HG02885 (cell line): ENCODE measurements around the gene MXI1.
A peak's percentile ranks its signal among the peaks of the same experiment; 100 is the strongest.

ENCODE experiments used
- ATAC-seq: cut with Tn5 transposase; IDR thresholded peaks from one replicate; pipeline ENCODE4 v1.9.1; 2021; ENCODE audit warnings: mild to moderate bottlenecking; ENCODE audit not compliant: unreplicated experiment, poor library complexity

Gene MXI1

DNA sequence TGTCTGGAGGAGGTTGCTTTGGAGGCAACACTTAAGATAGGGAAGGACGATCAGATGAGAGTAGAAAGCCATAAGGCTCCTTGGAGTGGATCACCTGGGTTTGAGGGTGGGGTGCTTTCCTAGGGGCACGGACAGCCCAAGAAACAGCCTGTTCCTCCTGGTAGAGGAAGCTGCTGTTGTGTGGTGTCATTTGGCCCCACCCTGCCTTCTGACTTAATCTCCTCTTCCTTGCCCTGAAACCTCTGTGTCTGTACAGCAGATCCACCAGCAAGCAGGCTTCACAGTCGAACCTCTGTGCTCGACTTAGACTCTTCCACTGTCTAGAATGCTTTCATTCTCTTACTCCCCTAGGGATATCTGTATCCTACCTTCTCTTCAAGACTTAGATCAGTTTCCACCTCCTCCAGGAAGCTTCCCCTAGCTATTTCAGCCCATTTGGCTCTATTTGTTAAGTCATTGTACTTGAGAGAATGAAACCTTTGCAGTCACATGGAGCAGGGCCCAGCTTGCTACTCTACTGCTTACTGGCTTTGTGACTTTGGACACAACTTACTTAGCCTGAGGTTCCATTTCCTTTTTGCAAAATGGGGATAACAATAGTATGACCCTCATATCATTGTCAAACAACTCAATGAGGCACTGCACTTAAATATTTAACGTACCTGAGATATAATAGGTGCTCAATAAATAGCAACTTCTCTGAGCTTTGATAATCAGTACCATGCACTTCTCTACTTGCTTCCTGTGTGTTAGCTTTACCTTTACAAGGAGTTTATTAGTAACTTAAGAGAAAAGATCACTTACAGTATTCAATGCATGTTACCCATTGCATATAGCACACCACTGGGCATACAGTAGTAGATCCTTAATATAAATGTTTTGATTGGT, 5.0 kb downstream of the MXI1 start:
- ATAC-seq, result peak; percentile 18

DNA sequence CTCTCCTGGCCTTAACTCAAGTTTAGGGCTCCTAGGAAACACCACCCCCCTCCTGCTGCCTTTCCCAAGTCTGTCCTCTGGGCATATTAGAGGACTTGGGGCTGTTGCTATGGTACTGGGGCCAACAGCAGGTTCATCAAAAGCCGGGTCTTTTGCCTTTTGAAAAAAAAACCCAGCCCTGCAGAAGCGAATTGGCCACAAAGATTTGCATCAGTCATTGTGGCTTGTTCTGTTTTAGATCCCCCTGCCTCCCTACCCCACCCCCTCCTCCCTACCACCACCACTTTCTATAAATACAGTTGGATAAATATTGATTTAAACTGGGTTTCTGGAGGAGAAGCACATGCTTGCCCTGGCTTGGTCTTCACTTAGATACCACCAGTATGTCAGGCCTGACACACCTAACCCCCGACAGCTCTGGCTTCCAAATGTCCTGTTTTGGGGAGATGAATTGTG, 7.0 kb downstream of the MXI1 start:
- peak; percentile 29 for ATAC-seq

DNA sequence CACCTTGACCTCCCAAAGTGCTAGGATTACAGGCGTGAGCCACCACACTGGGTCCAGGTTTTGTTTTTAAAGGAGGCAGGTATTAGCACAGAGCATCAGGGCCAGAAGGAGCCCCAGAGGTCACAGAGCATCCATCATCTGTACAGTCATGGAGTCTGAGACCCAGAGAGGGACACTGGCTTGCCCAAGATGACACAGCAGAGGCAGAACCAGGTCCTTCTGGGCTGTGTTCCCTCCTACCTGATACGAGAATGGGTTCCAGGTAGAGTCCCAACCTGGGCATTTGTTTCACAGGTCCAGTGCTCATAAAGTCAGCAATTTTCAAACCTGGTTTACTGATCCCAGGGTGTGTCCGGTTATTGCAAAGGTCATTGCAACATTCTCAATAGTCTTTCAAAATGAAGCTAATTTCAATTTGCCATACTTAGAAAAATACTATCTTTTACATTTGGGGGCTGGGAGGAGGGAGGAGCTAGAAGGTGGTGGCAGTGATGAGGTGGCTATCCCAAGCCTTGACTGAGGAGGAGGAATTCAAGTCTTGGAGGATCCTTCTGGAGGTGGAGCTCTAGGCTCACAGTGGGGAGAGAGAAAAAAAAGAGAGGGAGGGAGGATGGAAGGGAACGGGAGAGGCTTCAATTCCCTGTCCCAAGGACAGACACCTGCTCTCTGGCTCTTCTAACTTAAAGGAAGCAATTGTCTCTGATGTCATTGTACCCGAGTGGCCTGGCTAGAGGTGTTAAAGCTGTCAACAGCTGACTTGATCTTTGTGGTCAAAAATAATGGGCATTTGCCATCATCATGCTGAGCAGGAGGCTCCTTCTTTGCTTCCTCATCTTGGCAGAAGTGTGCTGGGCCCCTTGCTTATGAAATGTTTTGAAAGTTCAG, 8.1 kb downstream of the MXI1 start:
- no peak for ATAC-seq

DNA sequence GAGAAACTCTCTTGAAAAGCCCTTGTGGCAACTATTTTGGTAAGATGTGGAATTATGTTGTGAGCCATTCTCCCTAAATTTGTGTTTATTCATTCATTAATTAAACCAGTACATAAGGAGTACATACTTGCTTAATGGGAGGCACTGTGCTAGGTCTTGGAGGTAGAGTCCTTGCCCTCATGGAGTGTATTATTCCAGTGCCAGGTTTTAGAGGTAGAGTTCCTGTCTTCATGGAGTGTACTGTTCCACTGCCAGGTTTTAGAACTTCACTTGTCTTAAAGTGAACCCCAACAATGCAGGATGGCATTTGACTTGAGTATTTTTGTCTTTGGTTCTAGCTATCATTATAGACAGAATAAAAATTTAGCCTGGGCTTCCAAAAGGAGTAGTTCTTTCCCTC, 8.8 kb downstream of the MXI1 start:
- ATAC-seq, result no peak

DNA sequence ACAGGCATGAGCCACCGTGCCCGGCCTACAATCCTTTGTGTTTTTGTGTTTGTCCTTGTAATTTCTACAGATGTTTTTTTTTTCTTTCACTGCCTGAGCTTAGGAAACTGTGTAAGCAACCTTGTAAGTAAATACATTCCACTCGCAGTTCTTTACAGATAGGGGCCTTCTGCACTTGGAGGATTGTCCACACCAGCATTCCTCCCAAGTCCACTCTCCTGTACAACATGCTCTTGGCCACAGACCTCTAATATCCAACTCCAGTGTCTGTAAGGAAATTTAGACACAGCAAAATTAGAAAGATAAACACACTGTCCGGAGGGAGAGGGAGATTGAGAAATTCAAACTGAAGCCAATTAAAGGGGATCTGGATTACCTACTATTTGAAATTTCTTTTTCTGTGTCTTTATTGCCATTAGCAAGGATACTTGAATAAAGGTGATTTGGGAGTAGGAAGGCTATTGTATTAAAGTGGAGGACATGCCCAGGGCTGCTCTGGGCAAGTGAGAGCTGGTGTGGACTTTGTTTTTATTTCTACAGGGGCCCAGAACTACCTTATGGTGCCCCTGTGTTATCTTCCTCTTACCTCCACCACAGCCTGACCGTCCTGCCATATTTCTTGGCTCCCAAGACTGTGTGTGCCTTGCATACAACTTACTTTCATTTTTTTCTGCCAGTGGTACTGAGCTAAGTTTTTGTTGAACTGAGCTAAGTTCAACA, 9.7 kb downstream of the MXI1 start:
- ATAC-seq, result no peak

DNA sequence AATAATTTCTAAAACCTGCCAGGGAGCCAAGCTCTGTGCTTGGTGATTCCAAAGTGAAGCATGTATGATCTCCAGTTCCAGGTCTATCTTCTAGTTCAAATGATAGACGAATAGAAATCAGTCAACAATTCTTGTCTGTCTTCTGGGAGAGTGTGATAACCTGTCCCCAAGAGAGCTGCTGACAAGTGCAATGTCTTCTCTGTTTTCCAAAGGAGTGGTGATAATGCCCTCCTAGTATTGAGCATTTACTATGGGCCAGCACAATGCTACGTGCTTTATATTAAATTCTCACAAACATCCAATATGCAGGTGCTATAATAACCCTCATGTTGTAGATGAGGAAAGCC, 10.2 kb downstream of the MXI1 start:
- no peak for ATAC-seq

DNA sequence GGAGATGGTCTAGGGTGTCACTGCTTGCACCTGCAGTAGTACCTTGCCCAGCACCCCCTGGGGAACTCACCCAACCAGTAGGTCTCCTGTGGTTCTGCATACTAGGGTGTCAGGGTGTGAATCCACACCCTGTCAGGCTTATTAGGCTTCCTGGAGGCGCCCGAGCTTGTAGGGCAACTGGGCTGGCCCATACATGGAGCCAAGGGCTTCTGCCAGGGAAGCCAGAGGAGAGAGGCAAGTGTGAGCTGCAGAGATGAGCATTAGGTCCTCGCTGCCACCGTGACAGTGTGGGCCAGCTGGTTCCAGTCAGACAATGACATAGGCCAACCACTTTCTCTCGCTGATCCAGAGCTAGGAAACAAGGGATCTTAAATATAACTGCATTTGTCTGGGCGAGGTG, 11.2 kb downstream of the MXI1 start:
- no peak for ATAC-seq

DNA sequence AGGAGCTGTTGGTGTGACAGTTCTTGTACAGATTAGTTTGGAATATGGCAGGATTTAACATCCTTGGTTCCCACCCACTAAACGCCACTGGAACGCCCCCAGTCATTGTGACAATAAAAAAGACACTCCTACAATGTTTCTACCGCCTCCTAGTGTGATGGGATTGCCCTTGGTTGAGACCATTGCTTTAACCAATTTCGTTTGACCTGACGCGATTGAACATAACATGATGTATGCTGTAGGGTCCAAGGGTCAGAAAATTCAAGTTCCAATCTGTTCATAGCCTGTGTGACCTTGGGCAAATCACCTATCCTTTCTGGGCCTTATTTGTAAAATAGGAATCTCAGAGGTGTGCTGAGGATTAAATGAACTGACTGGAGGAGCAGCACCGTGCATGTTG, 12.5 kb downstream of the MXI1 start:
- ATAC-seq, result no peak

DNA sequence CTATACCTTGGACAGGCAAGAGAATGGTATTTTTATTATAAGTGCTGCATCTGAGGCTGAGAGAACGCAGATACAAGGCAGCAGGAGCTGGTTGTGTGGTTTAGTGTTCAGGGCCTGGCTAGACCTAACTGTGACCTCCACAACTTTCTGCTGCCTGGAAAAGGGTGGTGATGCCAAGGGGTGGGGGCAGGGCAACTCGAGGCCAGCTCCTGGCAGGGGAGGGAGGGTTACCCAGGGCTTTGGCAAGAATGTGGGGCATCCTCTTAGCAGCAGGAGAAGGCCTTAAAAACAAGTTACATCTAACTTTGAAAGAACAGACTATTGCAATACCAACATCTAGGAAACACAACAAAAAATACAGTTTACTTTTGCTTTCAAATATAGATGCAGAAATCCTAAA, 13.0 kb downstream of the MXI1 start:
- ATAC-seq, result no peak

DNA sequence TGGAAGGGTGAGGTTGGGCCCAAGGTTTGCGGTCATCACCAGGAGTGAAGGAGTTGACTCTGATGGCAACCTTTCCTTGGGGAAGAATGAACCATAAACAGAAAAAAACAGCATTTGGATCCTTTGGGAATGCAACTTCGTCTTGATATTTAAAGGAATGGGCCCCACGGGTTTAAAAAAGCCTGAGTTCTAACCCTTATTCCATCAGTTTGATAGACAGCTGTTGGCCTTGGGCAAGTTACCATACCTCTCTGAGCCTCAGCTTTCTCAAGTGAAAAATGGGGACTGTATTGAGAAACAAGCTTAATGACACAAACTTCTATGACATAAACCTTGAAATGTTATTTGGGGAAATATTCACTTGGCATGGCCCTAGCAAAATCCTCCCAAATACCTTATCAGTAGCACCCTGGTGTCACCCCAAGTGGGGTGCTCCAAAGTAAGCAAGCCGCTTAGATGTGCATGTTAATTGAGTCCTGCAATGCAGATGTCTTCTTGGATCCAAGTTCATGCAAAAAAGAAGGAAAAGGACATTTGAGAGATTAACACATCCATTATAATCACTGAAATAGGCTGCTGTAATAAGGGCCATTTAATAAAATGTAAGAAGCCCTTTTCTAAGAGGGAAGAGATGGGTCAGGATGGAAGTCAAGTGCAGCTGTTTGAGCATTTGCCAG, 13.8 kb downstream of the MXI1 start:
- ATAC-seq, result no peak

DNA sequence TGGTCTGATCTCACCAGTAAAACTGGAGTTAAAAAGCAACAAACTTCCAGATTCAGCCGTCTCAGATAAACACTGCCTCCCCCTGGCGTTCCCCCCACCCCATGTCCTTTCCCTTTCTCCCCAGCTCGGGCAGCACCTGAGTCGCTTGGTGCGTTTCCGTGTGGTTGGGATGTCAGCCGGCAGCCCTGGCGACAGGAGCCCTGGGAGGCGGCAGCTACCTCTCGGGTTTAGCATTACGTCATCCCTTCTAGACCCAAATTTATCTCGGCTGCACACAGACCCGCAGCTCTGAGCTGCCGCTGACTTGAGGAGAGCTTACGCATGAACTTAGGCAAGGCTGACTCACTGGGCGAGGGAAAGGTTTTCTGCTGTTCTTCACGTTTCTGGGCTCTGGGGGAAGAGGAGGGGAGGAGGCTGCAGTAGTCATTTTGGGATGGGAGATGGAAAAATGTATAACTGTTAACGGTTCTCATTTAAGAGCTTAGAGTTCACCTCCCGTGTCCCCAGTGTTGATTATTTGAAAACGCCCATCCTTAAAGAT, 14.4 kb downstream of the MXI1 start:
- peak; percentile 58 for ATAC-seq

DNA sequence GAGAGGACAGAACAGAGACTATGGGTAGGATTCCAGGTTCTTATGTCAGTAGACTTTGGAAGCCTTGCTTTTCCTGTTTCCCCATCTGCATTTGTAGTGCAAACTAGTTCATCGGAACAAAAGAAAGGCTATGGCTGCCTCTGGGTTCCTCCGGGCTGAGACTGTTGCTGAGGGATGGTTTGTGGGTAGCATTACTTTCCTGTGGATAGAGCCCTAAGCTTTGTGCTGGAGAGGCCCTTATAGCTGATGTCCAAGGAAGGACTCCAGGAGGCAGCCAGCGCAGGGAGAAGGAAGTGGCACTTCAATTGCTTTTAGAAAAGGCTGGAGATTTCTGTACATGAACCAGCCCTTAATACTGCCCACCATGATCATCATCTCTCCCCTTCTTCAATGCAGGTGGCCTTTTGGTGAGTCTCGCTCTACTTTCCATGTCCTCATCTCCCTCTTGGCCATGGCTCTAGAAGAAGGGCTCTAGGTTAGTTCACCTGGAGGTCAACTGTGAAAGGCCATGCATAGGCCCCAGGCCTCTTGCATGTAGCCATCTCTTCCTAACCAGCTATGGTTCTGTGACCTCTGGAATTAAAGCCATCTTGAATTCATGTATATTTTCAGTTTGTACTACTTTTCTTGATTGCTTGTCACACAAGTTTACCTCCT, 15.4 kb downstream of the MXI1 start:
- no peak for ATAC-seq

DNA sequence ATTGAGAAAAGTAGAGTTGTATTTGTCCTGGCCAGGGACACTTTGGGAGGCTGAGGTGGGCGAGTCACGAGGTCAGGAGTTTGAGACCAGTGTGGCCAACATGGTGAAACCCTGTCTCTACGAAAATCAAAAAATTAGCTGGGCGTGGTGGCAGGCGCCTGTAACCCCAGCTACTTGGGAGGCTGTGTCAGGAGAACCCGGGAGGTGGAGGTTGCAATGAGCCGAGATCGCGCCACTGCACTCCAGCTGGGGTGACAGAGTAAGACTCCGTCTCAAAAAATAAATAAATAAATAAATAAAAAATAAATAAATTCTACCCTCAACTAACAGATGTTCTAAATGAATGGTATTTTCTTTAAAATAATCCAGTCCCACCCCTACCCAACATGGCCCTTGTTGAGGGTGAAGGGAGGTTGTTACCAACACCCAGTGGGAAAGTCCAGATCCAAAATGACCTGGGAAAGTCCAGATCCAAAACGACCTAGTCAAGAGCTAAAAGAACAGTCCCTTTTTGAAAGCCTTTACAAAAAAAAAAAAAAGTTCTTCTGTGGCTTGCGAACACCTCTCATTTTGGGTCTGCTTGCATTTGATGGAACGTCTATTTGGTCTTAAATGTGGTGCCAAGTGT, 16.0 kb downstream of the MXI1 start:
- ATAC-seq, result no peak

DNA sequence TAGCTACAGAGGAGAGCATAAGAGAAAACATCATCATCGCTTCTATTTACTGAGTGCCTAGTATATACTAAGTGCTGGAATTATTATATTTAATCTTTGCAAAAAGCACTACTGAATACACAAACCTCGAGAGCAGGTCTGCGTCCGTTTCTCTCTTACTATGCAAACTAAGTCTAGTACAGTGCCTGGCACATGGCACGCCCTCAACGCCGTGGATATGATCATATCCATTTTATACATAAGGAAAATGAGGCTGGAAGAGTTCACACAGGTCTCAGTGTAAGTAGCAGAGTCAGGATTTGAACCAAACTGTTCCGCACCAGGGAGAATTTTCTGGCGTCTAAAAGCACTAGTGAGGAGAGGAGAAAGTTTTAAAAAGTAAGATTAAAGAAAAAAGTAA, 17.6 kb downstream of the MXI1 start:
- ATAC-seq, result no peak

DNA sequence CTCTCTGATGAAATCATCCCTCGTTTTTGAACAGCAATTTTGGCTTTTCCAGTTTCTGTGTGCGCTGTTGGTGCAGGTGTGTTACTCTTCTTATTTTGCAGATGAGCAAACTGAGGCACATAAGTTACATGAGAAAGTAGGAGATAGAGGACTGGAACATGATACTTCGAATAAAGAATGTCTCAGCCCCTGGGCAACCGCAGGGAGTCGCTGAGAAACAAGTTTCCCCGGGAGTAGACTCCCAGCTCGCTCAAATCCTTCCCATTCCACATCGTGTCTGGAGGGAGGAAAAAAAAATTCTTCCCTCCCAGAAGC, 18.0 kb downstream of the MXI1 start:
- ATAC-seq, result no peak

DNA sequence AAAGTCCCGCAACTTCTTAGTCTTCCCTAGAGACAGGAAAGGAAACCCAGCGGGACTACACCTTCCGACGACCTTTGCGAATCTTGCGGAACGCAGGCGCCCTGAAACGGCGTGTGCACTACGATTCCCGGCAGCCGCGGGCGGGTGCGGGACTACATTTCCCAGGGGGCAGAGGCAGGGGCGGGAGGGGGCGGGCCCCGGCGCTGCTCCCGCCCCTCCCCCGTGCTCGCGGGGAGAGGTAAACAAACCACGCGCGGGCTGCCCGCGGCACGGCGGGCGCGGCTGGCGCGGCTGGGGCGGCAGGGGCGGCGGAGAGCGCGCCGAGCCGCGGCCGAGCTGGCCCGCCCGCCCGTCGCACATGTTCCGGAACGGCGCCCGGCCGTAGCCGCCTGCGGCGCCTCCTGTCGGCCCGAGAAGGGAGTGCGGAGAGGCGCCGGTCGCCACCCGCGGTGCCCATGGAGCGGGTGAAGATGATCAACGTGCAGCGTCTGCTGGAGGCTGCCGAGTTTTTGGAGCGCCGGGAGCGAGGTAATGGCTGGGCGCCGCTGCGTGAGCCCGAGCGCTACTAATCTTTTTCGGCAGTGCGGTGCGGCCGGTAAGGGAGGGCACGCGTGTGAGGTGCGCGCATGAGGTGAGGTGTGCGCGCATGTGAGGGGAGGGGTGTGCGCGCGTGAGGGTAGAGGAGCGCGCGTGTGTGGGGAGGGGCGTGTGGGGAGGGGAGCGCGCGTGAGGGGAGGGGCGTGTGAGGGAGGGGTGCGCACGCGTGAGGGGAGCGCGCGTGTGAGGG, 18.5 kb downstream of the MXI1 start:
- ATAC-seq, result peak; percentile 75

DNA sequence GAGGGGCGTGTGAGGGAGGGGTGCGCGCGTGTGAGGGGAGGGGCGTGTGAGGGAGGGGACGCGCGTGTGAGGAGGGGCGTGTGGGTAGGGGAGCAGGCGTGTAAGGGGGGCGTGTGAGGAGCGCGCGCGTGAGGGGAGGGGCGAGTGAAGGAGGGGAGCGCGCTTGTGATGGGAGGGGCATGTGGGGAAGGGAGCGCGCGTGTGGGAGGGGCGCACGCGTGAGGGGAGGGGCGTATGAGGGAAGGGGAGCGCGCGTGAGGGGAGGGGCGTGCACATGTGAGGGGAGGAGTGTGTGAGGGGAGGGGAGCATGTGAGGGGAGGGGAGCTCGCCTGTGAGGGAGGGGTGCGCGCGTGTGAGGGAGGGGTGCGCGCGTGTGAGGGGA, 19.1 kb downstream of the MXI1 start:
- peak; percentile 20 for ATAC-seq

DNA sequence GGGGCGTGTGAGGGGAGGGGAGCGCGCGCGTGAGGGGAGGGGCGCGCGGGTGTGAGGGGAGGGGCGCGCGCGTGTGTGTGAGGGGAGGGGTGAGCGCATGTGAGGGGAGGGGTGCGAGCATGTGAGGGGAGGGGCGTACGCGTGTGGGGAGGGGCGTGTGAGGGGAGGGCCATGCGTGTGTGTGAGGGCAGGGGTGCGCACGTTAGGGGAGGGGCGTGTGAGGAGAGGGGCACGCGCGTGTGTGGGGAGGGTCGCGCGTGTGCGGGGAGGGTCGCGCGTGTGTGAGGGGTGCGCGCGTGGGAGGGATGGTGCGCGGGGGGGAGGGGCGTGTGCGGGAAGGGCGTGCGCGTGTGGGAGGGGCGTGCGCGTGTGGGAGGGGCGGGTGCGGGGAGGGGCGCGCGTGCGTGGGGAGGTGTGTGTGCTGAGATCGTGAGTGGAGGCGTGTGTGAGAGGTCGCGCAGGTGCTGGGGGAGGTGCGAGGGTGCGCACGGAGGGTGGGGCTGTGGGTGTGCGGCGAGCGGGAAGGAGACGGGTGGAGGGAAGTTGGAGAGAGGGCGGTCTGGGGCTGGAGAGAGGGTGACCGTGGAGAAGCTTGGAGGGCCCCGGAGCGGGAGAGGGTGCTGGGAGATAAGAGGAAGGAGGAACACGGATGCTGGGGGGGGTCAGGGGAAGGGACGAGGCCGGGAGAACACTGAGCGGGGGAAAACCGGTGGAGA, 19.7 kb downstream of the MXI1 start:
- ATAC-seq, result peak; percentile 19
